NCI-H1417 (cell line): ENCODE data around the gene FRRS1.
"Not testable (repeated sequence)": the region's sequence is repeated elsewhere in the genome, so short reads cannot be mapped to it uniquely, and the experiment has no call there.

Source experiments
- DNase-seq, 3 experiments: peaks; one replicate each; lab custom pipeline; 2025; lab: John Stamatoyannopoulos, UW

FRRS1 gene

GRCh38 chr1:99768104-99768503 lies 1.7 kb upstream of the FRRS1 start:
- no peak for DNase-seq

- DNase-seq = no peak
Measured at GRCh38 chr1:99764909-99765308, 1.5 kb downstream of the FRRS1 start.

GRCh38 chr1:99764439-99764838 lies 2.0 kb downstream of the FRRS1 start:
- DNase-seq = no peak

- no peak for DNase-seq
Measured at GRCh38 chr1:99763956-99764355, 2.5 kb downstream of the FRRS1 start.

GRCh38 chr1:99761774-99762173 lies 4.7 kb downstream of the FRRS1 start:
- no peak for DNase-seq

- no peak for DNase-seq
Measured at GRCh38 chr1:99759518-99760160, 6.8 kb downstream of the FRRS1 start.

GRCh38 chr1:99758686-99759517 lies 7.5 kb downstream of the FRRS1 start:
- DNase-seq = not testable (repeated sequence)

GRCh38 chr1:99758073-99758511 lies 8.3 kb downstream of the FRRS1 start:
- DNase-seq = no peak

- no peak for DNase-seq
Measured at GRCh38 chr1:99756598-99756997, 9.8 kb downstream of the FRRS1 start.

GRCh38 chr1:99755664-99756063 lies 10.8 kb downstream of the FRRS1 start:
- DNase-seq = no peak

- DNase-seq = no peak
Measured at GRCh38 chr1:99754697-99755096, 11.7 kb downstream of the FRRS1 start.

- DNase-seq = no peak
Measured at GRCh38 chr1:99754055-99754626, 12.3 kb downstream of the FRRS1 start.

GRCh38 chr1:99751877-99752504 lies 14.4 kb downstream of the FRRS1 start:
- DNase-seq = no peak

- DNase-seq = no peak
Measured at GRCh38 chr1:99749504-99750347, 16.7 kb downstream of the FRRS1 start.

GRCh38 chr1:99748419-99748818 lies 18.0 kb downstream of the FRRS1 start:
- DNase-seq = no peak

GRCh38 chr1:99745684-99746083 lies 20.8 kb downstream of the FRRS1 start:
- DNase-seq = no peak

- DNase-seq = no peak
Measured at GRCh38 chr1:99745061-99745460, 21.4 kb downstream of the FRRS1 start.

GRCh38 chr1:99740141-99740540 lies 26.3 kb downstream of the FRRS1 start:
- no peak for DNase-seq

GRCh38 chr1:99738858-99739465 lies 27.5 kb downstream of the FRRS1 start:
- no peak for DNase-seq

GRCh38 chr1:99737016-99737415 lies 29.4 kb downstream of the FRRS1 start:
- DNase-seq = peak in 2 of 3 experiments; percentile 49 to 83

GRCh38 chr1:99735852-99736251 lies 30.6 kb downstream of the FRRS1 start:
- DNase-seq = no peak
